ENCODE measurements around the gene CFAP74.
"Not testable (repeated sequence)": the region's sequence is repeated elsewhere in the genome, so short reads cannot be mapped to it uniquely, and the experiment has no call there.

Gene CFAP74

DNA sequence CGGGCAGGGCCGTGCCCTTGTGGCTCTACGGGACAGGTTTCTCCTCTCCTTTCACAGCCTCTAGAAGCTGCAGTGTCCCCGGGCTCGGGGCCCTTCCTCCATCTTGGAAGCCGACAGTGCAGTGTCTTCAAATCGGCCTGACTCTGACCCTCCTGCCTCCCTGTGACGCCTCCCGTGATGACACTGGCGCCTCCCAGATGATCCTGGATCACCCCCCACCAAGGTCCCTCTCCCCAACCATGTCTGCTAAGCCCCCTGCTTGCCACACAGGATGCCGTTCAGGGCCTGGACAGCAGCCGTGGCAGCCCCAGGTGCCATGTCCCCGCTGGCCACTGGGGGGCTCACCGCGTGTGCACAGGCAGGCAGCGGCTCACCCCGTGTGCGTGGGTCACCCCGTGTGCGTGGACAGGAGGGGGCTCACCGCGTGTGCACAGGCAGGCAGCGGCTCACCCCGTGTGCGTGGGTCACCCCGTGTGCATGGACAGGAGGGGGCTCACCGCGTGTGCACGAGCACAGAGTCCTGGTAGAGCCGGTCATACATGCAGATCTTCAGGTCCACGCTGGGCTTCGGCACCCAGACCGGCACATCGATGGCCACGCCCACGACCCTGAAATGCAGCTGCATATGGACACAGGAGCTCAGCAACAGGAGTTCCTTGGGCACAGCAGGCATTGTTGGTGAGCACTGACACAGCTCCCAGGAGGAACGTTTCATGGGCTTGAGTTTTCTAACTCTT lies 59.6 kb downstream of the CFAP74 start:
- peak; percentile 17 for DNase-seq

GRCh38 chr1:1942753-1943656 lies 60.6 kb downstream of the CFAP74 start:
- no peak for DNase-seq

GRCh38 chr1:1941868-1942752 lies 61.5 kb downstream of the CFAP74 start:
- no peak for DNase-seq

DNA sequence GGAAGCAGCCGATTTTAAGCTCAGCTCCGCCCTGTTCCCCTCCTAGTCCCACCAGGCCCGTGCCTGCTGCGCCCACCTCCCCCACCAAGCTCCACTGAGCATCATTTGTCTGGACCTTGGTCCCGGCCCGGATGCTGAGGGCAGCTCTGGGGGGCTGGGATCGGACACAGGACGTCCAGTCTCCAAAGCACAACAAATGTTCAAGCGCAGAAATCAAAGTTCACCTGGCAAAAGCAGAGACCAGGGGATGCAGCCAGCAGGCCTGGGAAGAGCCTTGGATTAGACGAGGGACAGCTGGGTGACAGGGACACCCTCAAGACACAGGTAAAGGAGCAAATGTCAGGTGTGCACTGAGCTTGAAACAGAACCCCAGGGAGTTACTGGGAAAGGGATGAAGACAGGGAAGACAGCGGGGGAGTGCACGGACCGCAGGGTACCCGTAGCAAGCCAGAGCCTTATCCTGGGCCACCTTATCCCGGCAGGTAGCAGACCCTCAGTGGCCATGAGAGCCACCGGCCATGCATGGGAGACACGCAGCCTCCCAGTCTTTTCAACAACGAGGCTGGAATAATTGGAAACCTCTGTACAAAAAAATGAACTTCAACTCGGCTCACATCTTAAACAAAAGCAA lies 62.3 kb downstream of the CFAP74 start:
- DNase-seq: no peak

DNA sequence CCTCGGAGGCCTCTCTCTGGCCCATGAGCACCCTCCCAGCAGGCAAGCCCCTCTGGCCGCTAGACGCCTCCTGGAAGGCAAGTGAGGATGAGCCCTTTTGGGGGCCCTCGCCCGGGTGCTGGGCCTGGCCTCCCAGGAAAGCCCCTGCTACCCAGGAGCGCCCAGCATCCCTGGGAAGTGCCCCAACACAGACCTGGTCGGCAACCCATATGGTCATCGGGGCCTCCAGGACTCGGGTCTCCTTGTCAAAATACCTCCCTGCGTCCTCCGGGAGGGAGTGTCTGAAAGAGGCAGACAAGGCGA lies 63.5 kb downstream of the CFAP74 start:
- no peak for DNase-seq

GRCh38 chr1:1939296-1940122 lies 64.1 kb downstream of the CFAP74 start:
- no peak for DNase-seq

- DNase-seq: no peak
Measured at GRCh38 chr1:1938613-1939295, 64.8 kb downstream of the CFAP74 start.

GRCh38 chr1:1938276-1938573 lies 65.4 kb downstream of the CFAP74 start:
- no peak for DNase-seq

GRCh38 chr1:1937549-1938275 lies 65.9 kb downstream of the CFAP74 start:
- no peak for DNase-seq

- DNase-seq: no peak
Measured at GRCh38 chr1:1937061-1937460, 66.5 kb downstream of the CFAP74 start.

GRCh38 chr1:1934848-1935247 lies 68.7 kb downstream of the CFAP74 start:
- not testable (repeated sequence) for DNase-seq

GRCh38 chr1:1929639-1930545 lies 73.7 kb downstream of the CFAP74 start:
- no peak for DNase-seq

DNA sequence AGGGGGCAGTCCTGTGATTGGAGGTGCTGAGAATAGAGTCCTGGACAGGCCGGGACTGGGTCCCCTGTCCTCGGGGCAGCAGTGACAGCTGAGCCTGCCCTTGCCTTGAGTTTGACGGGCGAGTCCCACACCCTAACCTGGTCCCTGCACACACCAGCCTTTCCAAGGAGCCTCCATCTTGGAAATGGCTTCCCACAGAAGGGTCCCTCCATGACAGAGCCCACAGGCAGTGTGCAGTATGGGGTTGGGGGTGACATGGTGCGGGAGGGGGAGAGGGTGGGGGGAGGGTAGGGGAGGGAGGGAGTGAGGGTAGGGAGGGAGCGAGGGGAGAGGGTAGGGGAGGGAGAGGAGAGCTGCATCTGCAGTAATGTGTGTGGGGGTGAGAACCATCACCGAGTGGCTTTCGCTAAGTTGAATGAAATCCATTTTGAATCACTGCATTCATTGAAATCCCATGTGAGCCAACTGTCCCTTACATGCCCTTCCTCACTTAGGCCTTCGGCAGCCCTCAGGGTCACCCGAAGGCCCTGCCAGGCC lies 74.4 kb downstream of the CFAP74 start:
- no peak for DNase-seq

DNA sequence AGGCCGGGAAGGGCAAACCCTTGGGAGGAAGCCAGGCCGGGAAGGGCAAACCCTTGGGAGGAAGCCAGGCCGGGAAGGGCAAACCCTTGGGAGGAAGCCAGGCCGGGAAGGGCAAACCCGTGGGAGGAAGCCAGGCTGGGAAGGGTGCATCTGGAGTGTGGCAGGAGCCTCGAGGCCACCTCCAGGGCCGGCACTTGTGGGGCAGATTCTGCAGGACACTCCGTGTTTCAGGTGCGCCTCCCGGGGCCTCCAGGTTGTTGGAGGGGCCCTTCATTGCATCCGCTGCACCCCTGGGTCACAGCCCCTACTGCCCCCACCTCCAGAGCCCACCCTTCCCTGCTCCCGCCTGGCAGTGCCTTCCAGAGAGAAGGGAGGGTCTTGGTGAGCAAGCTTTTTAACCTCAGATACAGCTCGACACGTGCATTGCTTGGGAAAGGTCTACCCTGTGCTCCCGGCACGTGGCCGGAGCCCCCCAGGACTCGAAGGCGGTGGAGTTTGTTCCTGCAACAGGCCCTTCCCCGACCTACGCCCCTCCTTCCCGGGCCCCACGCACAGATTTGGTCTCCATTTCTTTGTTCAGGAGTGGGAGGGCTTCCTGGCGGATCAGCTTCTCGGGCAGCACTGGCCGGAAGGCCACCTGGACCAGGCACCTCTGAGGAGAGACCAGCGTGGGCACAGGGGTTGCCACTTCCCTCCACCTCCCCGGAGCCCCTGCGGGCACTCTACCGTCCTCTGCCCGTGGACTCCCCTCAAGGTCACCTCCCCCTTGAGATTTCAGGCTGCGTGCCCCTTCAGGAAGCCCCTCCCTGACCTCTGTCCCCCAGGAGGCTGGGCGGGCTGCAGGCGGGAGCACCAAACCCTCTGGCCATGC lies 75.1 kb downstream of the CFAP74 start:
- no peak for DNase-seq

DNA sequence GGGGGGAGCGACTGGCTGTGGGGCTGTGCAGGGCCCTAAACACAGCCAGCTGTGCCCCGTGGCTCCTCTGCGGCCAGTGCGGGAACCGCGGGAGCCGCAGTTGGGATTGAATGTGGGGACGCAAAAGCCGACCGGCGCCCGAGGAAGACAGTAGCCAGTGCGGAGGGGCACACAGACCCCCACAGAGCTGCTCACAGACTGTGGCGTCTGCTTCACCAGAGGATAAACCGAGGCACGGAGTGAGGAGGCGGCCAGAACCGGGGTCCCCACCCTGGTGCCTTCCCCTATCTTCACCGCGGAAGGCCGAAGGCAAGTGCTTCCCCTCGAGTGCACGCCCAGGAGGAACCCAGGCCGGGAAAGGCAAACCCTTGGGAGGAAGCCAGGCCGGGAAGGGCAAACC lies 75.8 kb downstream of the CFAP74 start:
- DNase-seq: no peak

- no peak for DNase-seq
Measured at GRCh38 chr1:1926886-1927660, 76.5 kb downstream of the CFAP74 start.

DNA sequence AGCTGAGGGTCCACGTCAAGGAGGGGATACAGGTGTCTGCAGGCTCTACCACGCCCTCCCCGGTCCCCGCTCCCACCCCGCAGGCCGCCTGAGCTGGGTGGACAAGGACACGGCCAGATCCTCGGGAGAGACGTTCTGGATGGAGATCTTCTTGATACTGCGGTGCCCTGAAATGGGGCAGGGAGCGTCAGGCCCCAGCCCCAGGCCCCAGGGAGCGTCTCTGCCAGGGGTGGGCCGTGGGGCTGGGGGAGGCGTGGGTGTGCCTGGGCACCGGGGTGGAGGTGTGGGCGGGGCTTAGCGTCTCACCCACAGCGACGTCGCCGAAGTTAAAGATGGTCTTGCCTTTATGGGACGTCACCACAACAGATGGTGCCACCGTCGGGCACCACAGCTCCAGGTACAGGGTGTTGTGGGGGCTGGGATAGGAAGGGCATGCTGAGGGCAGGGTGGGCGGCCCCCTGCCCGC lies 77.2 kb downstream of the CFAP74 start:
- no peak for DNase-seq
